GM19193 (cell line): ENCODE measurements around the gene ARHGEF1.

Source experiments
- POLR2A ChIP-seq: IDR thresholded peaks from 4 replicates; pipeline ENCODE4 v1.6.1; 2011; ENCODE audit not compliant: insufficient read depth, insufficient read length; ENCODE audit errors: extremely low read depth

Gene ARHGEF1

DNA sequence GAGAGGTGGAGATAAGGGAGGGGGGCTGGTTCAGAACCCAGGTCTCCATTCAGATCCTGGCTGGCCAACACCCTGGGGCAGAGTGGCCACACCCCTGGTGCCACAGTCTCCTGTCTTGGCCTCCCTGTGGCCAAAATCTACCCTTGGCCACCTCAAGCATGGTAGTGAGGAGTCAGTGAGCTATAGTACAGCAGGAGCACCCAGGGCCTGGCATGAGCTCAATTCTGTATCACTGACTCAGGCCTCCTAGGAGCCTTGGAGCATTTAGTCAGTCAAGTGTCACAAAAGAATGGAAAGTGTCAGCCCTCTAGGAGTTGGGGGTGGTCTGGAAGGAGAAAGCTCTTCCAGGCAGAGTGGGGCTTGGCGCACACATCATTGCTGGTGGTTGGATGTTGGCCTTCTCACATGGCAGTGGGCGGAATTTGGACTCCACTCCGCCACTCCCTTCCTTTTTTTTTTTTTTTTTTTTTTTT is 12.5 kb upstream of the ARHGEF1 start:
- TF ChIP-seq POLR2A = peak; percentile 14

DNA sequence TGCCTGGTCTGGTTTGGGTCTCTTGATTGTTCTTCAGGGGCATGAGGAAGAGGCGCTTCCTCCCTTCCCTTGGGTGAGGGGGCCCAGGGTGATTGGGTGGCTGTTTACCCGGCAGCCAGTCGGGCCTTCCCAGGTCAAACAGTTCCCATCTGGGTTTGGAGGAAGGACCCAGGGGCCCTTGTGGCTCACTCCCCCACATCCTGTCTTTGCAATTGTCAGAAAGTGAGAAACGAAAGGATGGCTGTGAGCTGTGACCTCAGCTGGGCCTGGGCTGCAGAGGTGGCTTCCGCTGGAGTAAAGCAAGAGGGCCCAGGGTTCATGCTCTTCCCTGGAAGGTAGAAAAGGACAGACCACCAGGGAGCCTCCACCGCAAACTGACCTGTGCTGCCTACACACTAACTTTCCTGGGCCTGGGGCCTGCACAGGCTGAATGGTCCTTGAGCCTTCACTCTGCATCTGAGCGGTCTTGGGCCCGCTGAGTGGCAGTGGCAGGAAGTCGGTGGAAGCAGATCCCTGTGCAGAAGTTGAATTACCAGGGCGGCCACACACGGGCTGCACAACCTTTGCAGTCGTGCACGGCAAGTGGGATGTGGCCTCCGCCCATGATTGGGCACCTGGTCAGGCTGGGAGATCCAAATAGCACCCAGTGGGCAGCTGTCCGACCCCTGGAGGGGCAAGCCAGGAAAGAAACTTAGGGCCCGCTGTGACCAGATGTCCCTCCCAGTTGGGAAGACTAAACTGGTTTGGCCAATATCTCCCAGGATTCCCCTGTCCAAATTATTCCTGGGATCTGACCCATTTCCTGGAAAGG is 11.2 kb upstream of the ARHGEF1 start:
- TF ChIP-seq POLR2A = peak; percentile 59

DNA sequence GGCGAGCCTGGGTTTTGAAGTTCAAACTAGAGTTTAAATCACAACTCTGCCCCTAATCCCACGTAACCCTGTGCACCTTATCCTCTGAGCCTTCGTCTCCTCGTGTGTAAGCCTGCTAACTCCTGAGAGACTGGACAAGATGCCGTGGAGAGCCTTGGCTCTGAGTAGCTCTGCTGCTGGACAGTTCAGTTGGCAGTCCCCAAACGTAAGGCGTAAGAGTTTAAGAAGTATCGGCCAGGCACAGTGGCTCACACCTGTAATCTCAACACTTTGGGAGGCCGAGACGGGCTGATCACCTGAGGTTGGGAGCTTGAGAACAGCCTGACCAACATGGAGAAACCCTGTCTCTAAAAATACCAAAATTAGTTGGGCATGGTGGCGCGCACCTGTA is 10.6 kb upstream of the ARHGEF1 start:
- TF ChIP-seq POLR2A = no peak

DNA sequence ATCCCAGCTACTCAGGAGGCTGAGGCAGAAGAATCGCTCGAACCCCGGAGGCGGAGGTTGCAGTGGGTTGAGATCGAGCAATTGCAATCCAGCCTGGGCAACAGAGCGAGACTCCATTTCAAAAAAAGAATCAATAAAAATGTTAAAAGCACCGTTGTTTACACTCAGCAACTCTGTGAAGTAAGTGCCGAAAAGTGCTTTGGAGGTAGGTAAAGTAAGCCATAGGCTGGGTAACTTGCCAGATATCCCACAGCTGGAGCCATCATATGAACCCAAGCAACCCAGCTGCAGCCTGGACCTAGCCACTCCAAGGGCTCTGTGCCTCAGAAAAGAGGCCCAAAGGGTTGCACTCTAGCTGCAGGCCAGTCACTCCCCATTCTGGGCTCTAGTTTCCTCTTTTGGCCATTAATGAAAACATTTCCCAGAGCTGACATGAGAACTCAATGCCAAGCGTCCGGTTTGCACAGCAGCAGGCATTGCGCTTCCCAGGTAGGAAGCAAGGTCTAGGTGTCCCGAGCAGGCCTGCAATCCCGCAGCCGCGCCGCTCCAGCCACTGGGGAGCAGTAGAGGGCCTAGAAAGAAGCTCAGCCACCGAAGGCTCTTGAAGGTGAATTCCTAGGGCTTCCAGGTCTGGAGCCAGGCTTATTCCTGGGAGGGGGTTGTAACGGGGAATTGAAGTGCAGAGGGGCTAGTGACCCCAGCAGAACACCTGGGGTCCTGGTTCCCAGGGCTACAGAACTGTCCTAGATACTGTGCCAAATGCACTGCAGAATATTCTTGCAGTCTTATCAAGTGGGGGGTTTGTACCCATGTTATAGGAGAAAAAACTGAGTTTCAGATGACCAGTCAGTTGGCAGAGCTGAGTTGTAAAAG is 10.0 kb upstream of the ARHGEF1 start:
- TF ChIP-seq POLR2A = peak; percentile 50

DNA sequence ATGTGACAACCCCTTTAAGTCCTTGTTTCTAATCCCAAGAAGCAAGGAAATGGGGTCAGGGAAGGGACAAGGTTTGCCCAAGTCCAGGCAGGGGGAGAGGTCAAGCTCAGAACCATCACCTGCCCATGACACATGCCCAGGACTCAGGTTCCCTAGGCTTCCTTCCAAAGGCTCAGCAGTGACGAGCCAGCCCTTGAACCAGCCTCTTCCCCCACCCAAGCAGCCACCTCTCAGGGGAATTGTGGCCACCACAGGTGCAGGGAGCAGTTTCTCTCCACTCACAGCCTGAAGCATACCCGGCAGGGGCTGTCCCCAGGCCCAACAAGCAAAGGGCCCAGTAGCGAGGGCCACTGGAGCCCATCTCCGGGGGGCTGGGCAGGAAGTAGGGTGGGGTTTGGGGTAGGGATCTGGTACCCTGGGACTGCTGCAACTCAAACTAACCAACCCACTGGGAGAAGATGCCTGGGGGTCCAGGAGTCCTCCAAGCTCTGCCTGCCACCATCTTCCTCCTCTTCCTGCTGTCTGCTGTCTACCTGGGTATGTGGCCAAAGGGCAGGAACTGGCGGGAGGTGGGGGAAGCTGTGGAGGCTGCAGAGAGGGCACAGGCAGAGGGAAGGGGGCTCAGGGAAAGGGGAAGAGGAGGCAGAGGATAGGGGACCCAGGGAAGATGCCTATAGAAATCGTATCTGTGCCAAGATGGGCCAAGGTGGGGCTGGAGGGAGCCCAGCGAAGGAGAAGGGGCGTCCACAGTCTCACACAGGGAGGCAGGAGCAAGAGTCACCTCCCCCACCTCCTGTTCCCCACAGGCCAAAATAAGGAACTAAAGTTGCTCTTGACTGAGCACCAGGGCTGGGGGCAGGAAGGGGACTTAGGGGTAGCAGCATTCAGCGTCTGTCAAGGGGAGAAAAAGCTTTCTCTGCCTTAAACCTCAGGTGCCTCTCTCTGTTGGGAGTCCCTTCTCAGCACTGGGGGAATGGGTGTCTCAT is 5.8 kb upstream of the ARHGEF1 start, which contains the start of gene CD79A:
Gene CD79A (plus strand): TSS at position 433 of the 986 bp plus-strand sequence. CDS start 26 bp downstream, at position 459.
- peak; percentile 81 for TF ChIP-seq POLR2A

DNA sequence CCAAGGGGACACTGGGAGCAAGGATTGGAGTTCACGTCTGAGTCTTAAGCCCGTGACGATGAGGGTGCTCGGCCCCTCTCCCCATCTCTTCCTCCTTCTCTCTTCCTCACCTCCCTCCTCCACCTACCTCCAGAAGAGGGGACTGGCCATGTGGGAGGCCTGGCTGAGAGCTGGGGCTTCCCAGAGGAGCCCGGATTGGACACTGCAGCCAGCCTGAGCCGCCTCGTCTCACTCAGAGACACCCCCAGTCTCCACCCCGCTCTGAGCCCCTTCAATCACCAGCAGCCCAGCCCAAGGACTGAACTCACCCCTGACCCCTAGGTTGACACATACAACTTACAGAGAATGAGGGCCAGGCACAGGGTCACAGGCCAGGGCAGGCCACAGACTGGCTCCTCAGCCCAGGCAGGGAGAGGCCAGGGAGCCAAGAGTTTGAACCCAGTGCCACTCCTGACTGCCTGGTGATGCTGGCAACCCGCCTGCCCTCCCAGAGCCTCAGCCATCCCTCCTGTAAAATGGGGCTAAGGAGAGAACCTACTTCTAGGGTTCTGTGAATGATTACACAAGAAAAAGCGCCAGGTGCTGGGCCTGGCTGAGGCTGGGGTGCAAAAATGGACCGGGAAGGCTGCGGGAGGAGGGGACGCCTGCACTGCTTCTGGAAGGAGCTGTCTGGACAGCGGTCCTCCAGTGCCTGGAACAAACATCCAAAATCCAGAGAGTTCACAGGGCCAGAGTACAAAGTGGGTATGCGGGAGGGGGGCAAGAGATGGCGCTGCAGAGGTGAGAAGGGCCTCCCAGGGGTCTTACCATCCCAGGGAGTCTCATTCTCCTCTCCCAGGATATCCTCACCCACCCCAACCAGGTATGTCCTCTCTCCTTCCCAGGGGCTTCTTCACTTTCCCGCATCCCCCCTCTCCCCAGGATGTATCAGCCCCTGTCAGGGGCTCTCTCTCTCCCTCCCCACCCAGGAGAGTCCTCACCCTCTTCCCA is 4.8 kb upstream of the ARHGEF1 start:
- peak; percentile 80 for TF ChIP-seq POLR2A

DNA sequence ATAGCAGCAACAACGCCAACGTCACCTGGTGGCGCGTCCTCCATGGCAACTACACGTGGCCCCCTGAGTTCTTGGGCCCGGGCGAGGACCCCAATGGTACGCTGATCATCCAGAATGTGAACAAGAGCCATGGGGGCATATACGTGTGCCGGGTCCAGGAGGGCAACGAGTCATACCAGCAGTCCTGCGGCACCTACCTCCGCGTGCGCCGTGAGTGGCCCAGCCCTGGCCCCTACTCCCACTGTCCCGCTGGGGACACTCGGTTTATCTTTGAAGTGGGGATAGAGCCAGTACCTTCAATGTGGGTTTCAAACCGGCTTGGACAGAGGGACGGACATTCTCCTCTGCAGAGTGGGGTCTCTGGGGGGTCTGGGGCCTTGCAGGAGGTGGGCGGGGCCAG is 3.9 kb upstream of the ARHGEF1 start:
- TF ChIP-seq POLR2A = no peak

DNA sequence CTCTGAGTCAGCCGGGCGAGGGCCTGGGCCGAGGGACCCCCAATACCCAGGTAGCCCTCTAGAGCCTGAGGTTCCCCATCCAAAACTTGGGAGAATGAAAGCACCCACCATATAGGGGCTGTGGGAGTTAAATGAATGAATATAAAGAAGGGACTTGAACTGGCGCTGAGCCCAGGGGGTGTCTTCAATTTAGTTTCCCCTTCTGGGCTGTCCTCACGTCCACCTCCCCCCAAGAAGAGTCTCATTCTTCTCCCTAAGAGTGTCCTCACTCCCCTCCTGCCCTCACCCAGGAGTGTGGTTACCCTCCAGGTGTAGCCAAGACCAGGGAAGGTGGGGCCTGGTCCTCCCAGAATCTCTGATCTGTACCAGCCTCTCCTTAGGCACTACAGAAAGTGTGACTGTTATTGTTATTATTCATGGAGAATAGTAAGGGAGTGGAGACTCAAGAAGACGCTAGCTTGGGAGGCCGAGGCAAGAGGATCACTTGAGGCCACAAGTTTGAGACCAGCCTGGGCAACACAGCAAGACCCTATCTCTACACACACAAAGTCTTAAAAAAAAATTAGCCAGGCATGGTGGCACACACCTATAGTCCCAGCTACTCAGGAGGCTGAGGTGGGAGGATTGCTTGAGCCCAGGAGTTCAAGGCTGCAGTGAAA is 3.2 kb upstream of the ARHGEF1 start:
- no peak for TF ChIP-seq POLR2A

DNA sequence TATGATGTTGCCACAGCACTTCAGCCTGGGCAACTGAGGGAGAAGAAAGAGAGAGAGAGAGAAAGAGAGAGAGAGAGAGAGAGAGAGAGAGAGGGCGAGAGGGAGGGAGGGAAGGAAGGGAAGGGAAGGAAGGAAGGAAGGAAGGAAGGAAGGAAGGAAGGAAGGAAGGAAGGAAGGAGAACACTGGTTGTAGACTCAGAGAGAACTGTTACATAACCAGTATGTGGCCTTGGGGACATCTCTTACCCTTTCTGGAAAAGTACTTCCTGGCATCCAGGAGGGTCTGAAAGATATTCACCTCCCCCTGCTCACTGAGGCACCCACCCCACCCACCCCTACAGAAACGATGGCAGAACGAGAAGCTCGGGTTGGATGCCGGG is 2.7 kb upstream of the ARHGEF1 start:
- TF ChIP-seq POLR2A = no peak

DNA sequence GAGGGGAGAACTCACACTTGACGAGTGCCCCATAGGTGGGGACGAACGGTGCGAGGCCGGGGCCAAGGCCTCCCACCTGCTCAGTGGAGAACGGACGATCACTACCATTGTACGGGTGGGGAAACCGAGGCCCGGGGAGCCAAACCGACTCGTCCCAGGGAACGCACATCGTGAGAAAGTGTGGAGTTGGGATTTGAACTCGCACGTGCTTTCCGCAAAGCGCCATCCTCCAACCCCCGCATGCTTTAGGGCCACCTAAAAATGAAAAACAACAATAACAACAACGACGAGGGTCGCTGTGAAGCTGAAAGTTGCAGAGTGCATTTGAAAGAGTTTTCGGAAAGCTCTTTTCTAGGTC is 458 bp downstream of the ARHGEF1 start:
- TF ChIP-seq POLR2A = no peak

DNA sequence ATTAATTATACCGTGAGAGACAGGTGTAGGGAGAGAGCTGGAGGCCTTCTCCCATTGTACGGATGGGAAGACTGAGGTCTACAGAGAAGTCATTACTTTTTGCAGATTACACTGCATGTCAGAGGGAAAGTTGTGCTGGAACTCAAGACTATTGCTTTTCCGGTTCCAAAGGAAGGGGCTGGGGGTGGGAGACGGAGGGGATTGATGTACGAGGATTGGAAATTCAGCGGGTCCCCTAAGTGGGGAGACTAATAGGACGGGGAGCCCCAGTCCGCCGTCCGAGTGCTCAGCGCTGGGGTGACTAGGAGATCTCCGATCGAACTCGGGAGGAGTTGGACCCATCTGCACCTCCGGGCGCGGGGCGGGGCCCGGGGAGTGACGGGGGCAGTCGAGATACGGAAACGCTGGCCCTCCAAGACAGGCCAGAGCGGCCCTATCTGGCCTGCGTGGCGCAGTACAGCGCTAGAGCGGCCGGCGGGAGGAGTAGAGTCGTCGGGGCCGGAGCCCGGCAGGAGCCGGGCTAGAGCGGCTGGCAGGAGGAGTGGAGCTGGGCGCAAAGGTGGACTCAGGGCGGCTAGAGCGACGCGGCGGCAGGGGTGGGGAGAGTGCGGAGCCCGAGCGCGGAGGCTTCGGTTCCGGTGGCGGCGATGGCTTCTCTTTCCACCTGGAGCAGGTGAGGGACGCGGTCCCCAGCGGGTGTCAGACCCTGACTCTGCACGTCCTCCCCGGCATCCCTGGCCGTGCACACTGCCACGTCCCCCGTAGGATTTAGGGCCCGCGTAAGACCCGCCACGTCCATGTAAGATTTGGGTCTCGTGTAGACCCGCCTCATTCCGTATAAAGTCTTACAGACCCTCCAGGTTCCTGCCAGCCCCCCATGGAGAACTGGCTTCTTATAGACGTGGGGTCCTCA is 1.1 kb downstream of the ARHGEF1 start:
- TF ChIP-seq POLR2A = peak; percentile 93

DNA sequence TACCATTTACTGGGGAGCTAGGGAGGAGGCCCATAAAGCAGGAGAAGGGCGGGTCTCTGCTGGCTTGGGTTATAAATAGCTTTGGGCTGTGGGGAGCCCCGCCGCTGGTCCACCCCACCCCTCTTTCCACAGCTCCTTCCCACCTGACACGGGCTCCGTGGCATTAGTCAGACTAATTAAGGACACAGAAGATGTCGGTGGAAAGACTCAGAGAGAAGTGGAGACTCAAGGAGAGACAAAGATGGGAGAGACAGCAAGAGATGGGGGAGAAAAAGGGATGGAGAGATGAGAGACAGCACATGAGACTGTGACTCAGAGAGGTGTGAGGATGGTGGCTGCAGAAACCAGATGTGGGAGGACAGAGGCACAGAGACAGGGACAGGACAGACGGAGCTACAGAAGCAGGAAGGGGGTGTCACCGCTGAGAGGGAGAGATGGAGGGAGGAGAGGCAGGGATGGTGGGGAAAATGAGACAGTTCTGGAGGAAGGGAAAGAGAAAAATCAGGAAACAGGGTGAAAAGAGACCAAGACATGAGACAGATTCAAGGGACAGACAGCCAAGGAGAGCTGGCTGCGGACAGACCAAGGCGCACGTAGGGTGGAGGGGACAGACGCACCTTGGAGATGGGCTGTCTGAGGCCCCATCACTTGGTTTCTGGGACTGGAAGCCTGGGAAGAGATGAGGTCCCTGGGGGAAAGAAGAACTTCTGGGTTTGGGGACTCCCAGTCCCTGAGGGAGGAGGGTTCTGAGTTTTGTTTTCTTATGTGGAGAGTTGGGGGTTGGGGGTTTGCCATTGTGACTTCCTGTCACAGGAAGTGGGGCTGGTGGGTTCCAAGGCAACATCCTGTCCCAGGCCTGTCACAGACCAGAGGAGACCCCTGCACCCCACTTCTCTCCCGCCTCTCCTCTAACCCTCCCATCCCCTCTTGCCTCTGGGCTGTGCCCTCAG is 4.1 kb downstream of the ARHGEF1 start:
- peak; percentile 35 for TF ChIP-seq POLR2A
